CD14-positive monocyte (primary cell): ENCODE measurements around the gene TXNDC17. TPM values are rescaled to one million over a fixed set of nuclear protein-coding genes. Genes with fewer than 3 reads are reported as not detected.

Experiments used
- DNase-seq, 3 donors: peaks; one replicate each; pipeline ENCODE4 v3.0.0-alpha.2; 2011 to 2022
- H2AFZ ChIP-seq: 2 replicates; pipeline ENCODE4 v1.6.0; 2012; ENCODE audit warnings: mild to moderate bottlenecking, low read depth, low read length, inconsistent platforms; ENCODE audit not compliant: insufficient read depth, poor library complexity, severe bottlenecking
- H3K27ac ChIP-seq, 2 donors: 1 replicate in 1 of 2; 2 replicates in 1 of 2; pipeline ENCODE4 v1.5.1; 2012 to 2013; ENCODE audit warnings: low read length in 2 of 2, control low read depth in 1 of 2, inconsistent platforms in 1 of 2, low read depth in 1 of 2, mild to moderate bottlenecking in 1 of 2
- H3K27me3 ChIP-seq, 2 donors: one replicate each; pipeline versions ENCODE4 v1.6.0 to v1.6.1; 2011 to 2013; ENCODE audit warnings: low read length in 2 of 2; ENCODE audit not compliant: control insufficient read depth in 2 of 2, insufficient read depth in 2 of 2
- H3K36me3 ChIP-seq, 2 donors: replicated peaks in 1 of 2; 1 replicate in 1 of 2; 2 replicates in 1 of 2; pipeline versions ENCODE4 v1.5.1 to v1.6.1; 2012 to 2013; ENCODE audit warnings: low read length in 2 of 2, control low read depth in 1 of 2, inconsistent platforms in 1 of 2, mild to moderate bottlenecking in 1 of 2; ENCODE audit not compliant: insufficient read depth in 2 of 2, control insufficient read depth in 1 of 2
- H3K4me1 ChIP-seq, 2 donors: 1 replicate in 1 of 2; 2 replicates in 1 of 2; pipeline versions ENCODE4 v1.5.1 to v1.6.1; 2012 to 2013; ENCODE audit warnings: low read length in 2 of 2, control low read depth in 1 of 2, inconsistent platforms in 1 of 2, mild to moderate bottlenecking in 1 of 2, moderate library complexity in 1 of 2; ENCODE audit not compliant: insufficient read depth in 2 of 2, control insufficient read depth in 1 of 2
- H3K4me2 ChIP-seq: replicated peaks from 2 replicates; pipeline ENCODE3; 2012; ENCODE audit warnings: low read length, moderate library complexity, mild to moderate bottlenecking; ENCODE audit not compliant: poor library complexity, severe bottlenecking; ENCODE audit errors: extremely low read depth
- H3K4me3 ChIP-seq, 3 experiments: fragments of 200-600 bp in 1 of 3; sonication (generic) in 1 of 3; replicated peaks in 1 of 3; 1 replicate in 2 of 3; 2 replicates in 1 of 3; pipeline ENCODE4 v1.5.1; 2011 to 2013; ENCODE audit warnings: low read length in 3 of 3, mild to moderate bottlenecking in 3 of 3, control low read depth in 2 of 3, low read depth in 2 of 3, inconsistent platforms in 1 of 3, moderate library complexity in 1 of 3
- H3K79me2 ChIP-seq: 2 replicates; pipeline ENCODE4 v1.6.0; 2012; ENCODE audit warnings: mild to moderate bottlenecking, control low read depth, inconsistent platforms, low read length, moderate library complexity; ENCODE audit not compliant: insufficient read depth
- H3K9ac ChIP-seq: 2 replicates; pipeline ENCODE4 v1.6.0; 2017; ENCODE audit warnings: low read length, mild to moderate bottlenecking; ENCODE audit not compliant: insufficient read depth, poor library complexity, severe bottlenecking
- H3K9me3 ChIP-seq, 2 donors: replicated peaks in 1 of 2; 1 replicate in 1 of 2; 2 replicates in 1 of 2; pipeline versions ENCODE4 v1.5.1 to v1.6.1; 2012 to 2013; ENCODE audit warnings: low read length in 2 of 2, control low read depth in 1 of 2; ENCODE audit not compliant: control insufficient read depth in 1 of 2, insufficient read depth in 1 of 2
- H4K20me1 ChIP-seq: 2 replicates; pipeline ENCODE4 v1.6.0; 2012; ENCODE audit warnings: mild to moderate bottlenecking, low read length, control low read depth, moderate library complexity; ENCODE audit not compliant: insufficient read depth
- H3K27ac Mint-ChIP-seq, 7 donors: one replicate each; pipeline ENCODE4 v1.8.0; 2020; ENCODE audit warnings: mild to moderate bottlenecking in 7 of 7, mixed read lengths in 7 of 7, moderate library complexity in 6 of 7, inconsistent platforms in 2 of 7
- H3K27me3 Mint-ChIP-seq, 3 donors: one replicate each; pipeline ENCODE4 v1.8.0; 2021 to 2022; ENCODE audit warnings: low read depth in 3 of 3, mild to moderate bottlenecking in 3 of 3, mixed read lengths in 3 of 3, moderate library complexity in 3 of 3, inconsistent platforms in 1 of 3
- H3K36me3 Mint-ChIP-seq, 2 donors: one replicate each; pipeline ENCODE4 v1.8.0; 2020; ENCODE audit warnings: mixed read lengths in 2 of 2, inconsistent platforms in 1 of 2, mild to moderate bottlenecking in 1 of 2
- H3K4me1 Mint-ChIP-seq: one replicate; pipeline ENCODE4 v1.8.0; 2020; ENCODE audit warnings: mild to moderate bottlenecking, mixed read lengths
- H3K4me3 Mint-ChIP-seq, 2 donors: one replicate each; pipeline ENCODE4 v1.8.0; 2020; ENCODE audit warnings: mild to moderate bottlenecking in 2 of 2, mixed read lengths in 2 of 2, moderate library complexity in 1 of 2
- H3K9me3 Mint-ChIP-seq, 7 donors: one replicate each; pipeline ENCODE4 v1.8.0; 2020 to 2022; ENCODE audit warnings: mixed read lengths in 7 of 7, mild to moderate bottlenecking in 6 of 7, moderate library complexity in 6 of 7, inconsistent platforms in 2 of 7
- CTCF ChIP-seq: fragments of 200-600 bp; IDR thresholded peaks from one replicate; pipeline ENCODE4 v1.8.0; 2022; ENCODE audit warnings: antibody characterized with exemption, mild to moderate bottlenecking
- WGBS: methylation state at CpG from one replicate; pipeline ENCODE4 v1.1.5; 2013; ENCODE audit warnings: missing lambda C conversion rate; ENCODE audit not compliant: insufficient coverage; 5-methylcytosine and 5-hydroxymethylcytosine counted together
- intact Hi-C, 2 donors: fragments of 100-400 bp; cut with micrococcal nuclease; formaldehyde crosslinking; loops; one replicate each; pipeline versions ENCODE4 v1.15.0 to v1.15.1; 2023
- polyA plus RNA-seq, 3 donors: library from polyadenylated mRNA; depleted of rRNA in 1 of 3; unstranded in 2 of 3; stranded (reverse) in 1 of 3; fragments of 300-500 nt in 2 of 3; fragments of >200 nt in 1 of 3; fragmentation: Illumina TruSeq in 2 of 3; gene quantifications; 1 replicate in 2 of 3; 2 replicates in 1 of 3; pipeline ENCODE4 v1.2.3, GENCODE V29; 2012 to 2021

Gene TXNDC17
- polyA plus RNA-seq, 3 donors, result 88.8 to 357 (median 319) TPM

GRCh38 chr17:6638046-6638908, 2.6 kb upstream of the TXNDC17 start:
- no peak for TF ChIP-seq CTCF
- Histone ChIP-seq H3K27me3 (no peaks in the 10 kb centered on the region), H3K36me3 (peaks cover 9 to 22% of the 10 kb centered on the region in 2 donors), H3K4me3 (no peak overlapping the region), H4K20me1 (peaks cover 7% of the 10 kb centered on the region), H2AFZ (no peak overlapping the region), H3K27ac (no peak overlapping the region), H3K79me2 (peaks cover 25% of the 10 kb centered on the region), H3K4me2 (no peak overlapping the region), H3K4me1 (peaks cover 21 to 33% of the 10 kb centered on the region in 2 donors), H3K9ac (no peak overlapping the region), H3K9me3 (no peaks in the 10 kb centered on the region)
- 41% methylated on average over 24 of the region's 24 CpGs for WGBS
- Mint-ChIP-seq H3K27me3 (peaks cover 0 to 11% (median 3%) of the 10 kb centered on the region in 3 donors), H3K36me3 (peaks cover 21 to 34% of the 10 kb centered on the region in 2 donors), H3K9me3 (no peaks in the 10 kb centered on the region), H3K4me1 (peaks cover 35% of the 10 kb centered on the region), H3K4me3 (no peak overlapping the region), H3K27ac (peak overlapping the region in 1 of 7 donors; percentile 12)
- DNase-seq, result no peak
- intact Hi-C loops, result no loop called here

GRCh38 chr17:6639014-6639585, 1.8 kb upstream of the TXNDC17 start:
- peaks cover 28% of the 10 kb centered on the region for H3K79me2 ChIP-seq

More at GRCh38 chr17:6639014-6639585, 1.8 kb upstream of the TXNDC17 start:
- H3K4me1 Mint-ChIP-seq, result peaks cover 35% of the 10 kb centered on the region
- H3K27me3 Mint-ChIP-seq, result peaks cover 0 to 11% (median 3%) of the 10 kb centered on the region in 3 donors
- peaks cover 21 to 31% of the 10 kb centered on the region in 2 donors for H3K36me3 Mint-ChIP-seq
- Histone ChIP-seq H3K9ac (peak overlapping the region; percentile 74), H3K4me2 (peak overlapping the region; percentile 88), H2AFZ (peak overlapping the region; percentile 89), H3K36me3 (peaks cover 10 to 22% of the 10 kb centered on the region in 2 donors), H3K4me1 (peaks cover 21 to 33% of the 10 kb centered on the region in 2 donors), H3K9me3 (no peaks in the 10 kb centered on the region), H3K27me3 (no peaks in the 10 kb centered on the region), H4K20me1 (peaks cover 14% of the 10 kb centered on the region), H3K4me3 (peak overlapping the region; percentile 86 to 95 (median 94)), H3K27ac (no peak overlapping the region)
- H3K9me3 Mint-ChIP-seq, result no peaks in the 10 kb centered on the region
- no peak for TF ChIP-seq CTCF
- H3K4me3 Mint-ChIP-seq, result peak overlapping the region; percentile 97 to 99
- WGBS, result 65% methylated on average over 15 of the region's 15 CpGs
- intact Hi-C loops, result no loop called here
- H3K27ac Mint-ChIP-seq, result peak overlapping the region in 4 of 7 donors; percentile 45 to 98 (median 94)
- peak in 1 of 3 donors; percentile 3 for DNase-seq
